Measurements from ENCODE around the gene TBPL1. TPM values are rescaled to one million over a fixed set of nuclear protein-coding genes. Genes with fewer than 3 reads are reported as not detected.
"Not testable (repeated sequence)": the region's sequence is repeated elsewhere in the genome, so short reads cannot be mapped to it uniquely, and the experiment has no call there.

TBPL1 gene
- total RNA-seq, 1 experiment from 2014 or later: 40.9 TPM

DNA sequence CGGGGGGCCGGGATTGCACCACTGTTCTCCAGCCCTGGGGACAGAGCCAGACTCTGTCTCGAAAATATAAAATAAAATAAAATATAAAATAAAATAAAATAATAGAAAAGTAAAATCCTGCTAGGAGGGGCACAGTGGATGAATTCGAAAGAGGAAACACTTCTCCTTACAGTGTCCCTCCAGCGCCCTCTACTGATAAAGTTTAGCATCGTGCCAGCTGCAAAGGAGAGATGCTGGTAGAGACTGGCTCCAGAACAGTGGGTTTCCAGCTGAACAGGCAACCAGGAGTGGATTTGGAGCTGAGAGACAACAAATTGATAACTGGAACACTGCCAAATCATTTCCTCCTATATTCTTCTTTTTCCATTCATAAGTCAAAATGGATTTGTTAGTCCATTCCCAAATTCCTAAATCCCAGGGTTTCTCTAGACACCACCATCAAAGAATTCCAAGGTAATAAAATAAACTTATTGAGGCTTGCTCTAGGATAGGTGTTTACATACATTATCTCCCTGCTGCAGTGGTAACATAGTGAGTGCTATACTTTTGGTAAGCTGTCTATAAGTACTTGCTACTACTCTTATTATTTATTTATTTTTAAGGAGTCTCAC is 31.7 kb upstream of the TBPL1 start:
- ChIA-PET CTCF (interaction anchor here (0.5 to 8.6 kb wide), 49 partner anchors 9 to 1272 kb away, joined by 3 to 456 read pairs (median 4); no protein-coding TSS in a partner anchor), POLR2A (interaction anchor here (0.8 to 4.6 kb wide), 4 partner anchors 52 to 353 kb away, joined by 3 to 34 read pairs (median 6); no protein-coding TSS in a partner anchor)
- TF ChIP-seq, protein P1, sequence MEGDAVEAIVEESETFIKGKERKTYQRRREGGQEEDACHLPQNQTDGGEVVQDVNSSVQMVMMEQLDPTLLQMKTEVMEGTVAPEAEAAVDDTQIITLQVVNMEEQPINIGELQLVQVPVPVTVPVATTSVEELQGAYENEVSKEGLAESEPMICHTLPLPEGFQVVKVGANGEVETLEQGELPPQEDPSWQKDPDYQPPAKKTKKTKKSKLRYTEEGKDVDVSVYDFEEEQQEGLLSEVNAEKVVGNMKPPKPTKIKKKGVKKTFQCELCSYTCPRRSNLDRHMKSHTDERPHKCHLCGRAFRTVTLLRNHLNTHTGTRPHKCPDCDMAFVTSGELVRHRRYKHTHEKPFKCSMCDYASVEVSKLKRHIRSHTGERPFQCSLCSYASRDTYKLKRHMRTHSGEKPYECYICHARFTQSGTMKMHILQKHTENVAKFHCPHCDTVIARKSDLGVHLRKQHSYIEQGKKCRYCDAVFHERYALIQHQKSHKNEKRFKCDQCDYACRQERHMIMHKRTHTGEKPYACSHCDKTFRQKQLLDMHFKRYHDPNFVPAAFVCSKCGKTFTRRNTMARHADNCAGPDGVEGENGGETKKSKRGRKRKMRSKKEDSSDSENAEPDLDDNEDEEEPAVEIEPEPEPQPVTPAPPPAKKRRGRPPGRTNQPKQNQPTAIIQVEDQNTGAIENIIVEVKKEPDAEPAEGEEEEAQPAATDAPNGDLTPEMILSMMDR (IDR thresholded peaks at IDR 0.05; ENCODE audit: unreplicated experiment): peak; percentile 85
- Mint-ChIP-seq H3K4me1 (ENCODE audit: insufficient read depth, unreplicated experiment) (peaks cover 14% of the 10 kb centered on the region), H3K36me3 (ENCODE audit: insufficient read depth, unreplicated experiment) (no peaks in the 10 kb centered on the region), H3K4me3 (ENCODE audit: unreplicated experiment) (no peak overlapping the region), H3K9me3 (ENCODE audit: unreplicated experiment) (no peaks in the 10 kb centered on the region), H3K27ac (ENCODE audit: low read depth, unreplicated experiment) (no peak overlapping the region), H3K27me3 (ENCODE audit: insufficient read depth, unreplicated experiment) (peaks cover 9% of the 10 kb centered on the region)
- intact Hi-C loops (cut with micrococcal nuclease): loop anchor here (1.0 to 5.0 kb wide), 6 partner anchors 352 to 1089 kb away; no protein-coding TSS in a partner anchor
- DNase-seq (ENCODE audit: unreplicated experiment): peak; percentile 88
- BruUV-seq (replicated peaks): no TSS peak

DNA sequence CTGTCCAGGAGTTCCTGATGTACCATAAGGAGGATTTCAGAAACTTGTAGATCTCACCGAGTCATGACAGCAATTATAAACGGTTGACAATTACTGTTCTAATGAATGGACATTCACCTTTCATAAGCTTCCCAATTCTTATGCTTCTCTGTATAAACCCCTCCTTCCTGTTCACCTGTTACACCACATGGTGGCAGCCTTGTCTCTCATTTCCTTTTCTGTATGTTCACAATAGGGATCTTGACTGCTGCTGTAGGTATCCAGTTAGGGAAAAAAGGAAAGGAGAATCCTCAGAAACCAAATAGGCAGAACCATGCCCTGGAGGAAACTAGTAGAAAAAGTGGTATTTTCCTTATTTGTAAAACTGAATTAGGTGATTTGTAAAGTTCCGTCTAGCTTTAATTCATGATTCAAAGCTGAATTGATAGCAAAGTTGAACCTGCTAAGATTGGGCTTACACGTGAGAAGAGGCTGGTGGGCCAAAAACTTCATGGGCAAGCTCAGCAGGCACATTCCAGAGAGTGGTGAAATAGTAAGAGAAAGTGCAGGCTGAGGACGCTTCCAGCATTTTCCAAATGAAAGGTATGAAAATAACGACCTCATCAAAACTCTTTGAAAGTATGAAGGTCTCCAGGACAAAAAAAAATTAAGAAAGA is 29.0 kb upstream of the TBPL1 start:
- no TSS peak for BruUV-seq (replicated peaks)
- ChIA-PET POLR2A (interaction anchor here (0.5 to 4.6 kb wide), 7 partner anchors 8 to 1125 kb away, joined by 3 to 34 read pairs (median 3); no protein-coding TSS in a partner anchor), CTCF (interaction anchor here (0.5 to 8.6 kb wide), 79 partner anchors 9 to 1101 kb away, joined by 3 to 456 read pairs (median 4); partner anchors contain the start of gene SLC2A12)
- TF ChIP-seq, protein P1 (IDR thresholded peaks at IDR 0.05; ENCODE audit: unreplicated experiment): peak; percentile 77
- peak; percentile 85 for DNase-seq (ENCODE audit: unreplicated experiment)
- no peaks in the 10 kb centered on the region for H3K36me3 Mint-ChIP-seq (ENCODE audit: insufficient read depth, unreplicated experiment)
- H3K27ac Mint-ChIP-seq (ENCODE audit: low read depth, unreplicated experiment): no peak overlapping the region
- no peak overlapping the region for H3K4me3 Mint-ChIP-seq (ENCODE audit: unreplicated experiment)
- H3K4me1 Mint-ChIP-seq (ENCODE audit: insufficient read depth, unreplicated experiment): peaks cover 4% of the 10 kb centered on the region
- no peaks in the 10 kb centered on the region for H3K9me3 Mint-ChIP-seq (ENCODE audit: unreplicated experiment)
- intact Hi-C loops (cut with micrococcal nuclease): loop anchor here (1.0 to 5.0 kb wide), 8 partner anchors 49 to 1092 kb away; no protein-coding TSS in a partner anchor
- peaks cover 16% of the 10 kb centered on the region for H3K27me3 Mint-ChIP-seq (ENCODE audit: insufficient read depth, unreplicated experiment)

DNA sequence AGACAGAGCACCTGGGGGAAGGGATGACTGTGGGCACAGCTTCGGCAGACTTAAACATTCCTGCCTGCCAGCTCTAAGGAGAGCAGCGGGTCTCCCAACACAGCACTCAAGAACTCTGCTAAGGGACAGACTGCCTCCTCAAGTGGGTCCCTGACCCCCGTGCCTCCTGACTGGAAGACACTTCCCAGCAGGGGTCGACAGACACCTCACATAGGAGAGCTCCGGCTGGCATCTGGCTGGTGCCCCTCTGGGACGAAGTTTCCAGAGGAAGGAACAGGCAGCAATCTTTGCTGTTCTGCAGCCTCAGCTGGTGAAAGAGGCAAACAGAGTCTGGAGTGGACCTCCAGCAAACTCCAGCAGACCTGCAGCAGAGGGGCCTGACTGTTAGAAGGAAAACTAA is 21.8 kb upstream of the TBPL1 start:
- H3K27ac Mint-ChIP-seq (ENCODE audit: low read depth, unreplicated experiment); DNase-seq (ENCODE audit: unreplicated experiment); H3K4me3 Mint-ChIP-seq (ENCODE audit: unreplicated experiment); H3K9me3 Mint-ChIP-seq (ENCODE audit: unreplicated experiment); H3K27me3 Mint-ChIP-seq (ENCODE audit: insufficient read depth, unreplicated experiment); H3K36me3 Mint-ChIP-seq (ENCODE audit: insufficient read depth, unreplicated experiment); BruUV-seq (replicated peaks); H3K4me1 Mint-ChIP-seq (ENCODE audit: insufficient read depth, unreplicated experiment); intact Hi-C loops (cut with micrococcal nuclease): not testable (repeated sequence)
- POLR2A ChIA-PET: interaction anchor here (1.3 kb wide), 2 partner anchors 15 to 165 kb away, joined by 3 to 4 read pairs; no protein-coding TSS in a partner anchor
- CTCF ChIA-PET: interaction anchor here (0.6 to 2.9 kb wide), 6 partner anchors 126 to 363 kb away, joined by 3 to 19 read pairs (median 4); no protein-coding TSS in a partner anchor

DNA sequence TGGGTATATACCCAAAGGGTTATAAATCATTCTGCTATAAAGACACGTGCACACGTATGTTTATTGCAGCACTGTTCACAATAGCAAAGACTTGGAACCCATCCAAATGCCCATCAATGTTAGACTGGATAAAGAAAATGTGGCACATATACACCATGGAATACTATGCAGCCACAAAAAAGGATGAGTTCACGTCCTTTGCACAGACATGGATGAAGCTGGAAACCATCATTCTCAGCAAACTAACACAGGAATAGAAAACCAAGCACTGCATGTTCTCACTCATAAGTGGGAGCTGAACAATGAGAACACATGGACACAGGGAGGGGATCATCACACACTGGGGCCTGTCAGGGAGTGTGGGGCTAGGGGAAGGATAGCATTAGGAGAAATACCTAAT is 16.7 kb upstream of the TBPL1 start:
- H3K4me3 Mint-ChIP-seq (ENCODE audit: unreplicated experiment); intact Hi-C loops (cut with micrococcal nuclease); H3K27ac Mint-ChIP-seq (ENCODE audit: low read depth, unreplicated experiment); H3K27me3 Mint-ChIP-seq (ENCODE audit: insufficient read depth, unreplicated experiment); H3K36me3 Mint-ChIP-seq (ENCODE audit: insufficient read depth, unreplicated experiment); POLR2A ChIA-PET; BruUV-seq (replicated peaks); DNase-seq (ENCODE audit: unreplicated experiment); H3K9me3 Mint-ChIP-seq (ENCODE audit: unreplicated experiment); H3K4me1 Mint-ChIP-seq (ENCODE audit: insufficient read depth, unreplicated experiment): not testable (repeated sequence)
- CTCF ChIA-PET: interaction anchor here (1.2 to 2.9 kb wide), 4 partner anchors 13 to 202 kb away, joined by 3 to 20 read pairs (median 4); no protein-coding TSS in a partner anchor

All from MCF 10A (cell line).